NCI-H226 (cell line): ENCODE measurements around the gene LAS1L.
"Not testable (repeated sequence)": the region's sequence is repeated elsewhere in the genome, so short reads cannot be mapped to it uniquely, and the experiment has no call there.

ENCODE experiments used
- DNase-seq: peaks from one replicate; pipeline ENCODE4 v3.0.0-alpha.2; 2015

The LAS1L gene

DNA sequence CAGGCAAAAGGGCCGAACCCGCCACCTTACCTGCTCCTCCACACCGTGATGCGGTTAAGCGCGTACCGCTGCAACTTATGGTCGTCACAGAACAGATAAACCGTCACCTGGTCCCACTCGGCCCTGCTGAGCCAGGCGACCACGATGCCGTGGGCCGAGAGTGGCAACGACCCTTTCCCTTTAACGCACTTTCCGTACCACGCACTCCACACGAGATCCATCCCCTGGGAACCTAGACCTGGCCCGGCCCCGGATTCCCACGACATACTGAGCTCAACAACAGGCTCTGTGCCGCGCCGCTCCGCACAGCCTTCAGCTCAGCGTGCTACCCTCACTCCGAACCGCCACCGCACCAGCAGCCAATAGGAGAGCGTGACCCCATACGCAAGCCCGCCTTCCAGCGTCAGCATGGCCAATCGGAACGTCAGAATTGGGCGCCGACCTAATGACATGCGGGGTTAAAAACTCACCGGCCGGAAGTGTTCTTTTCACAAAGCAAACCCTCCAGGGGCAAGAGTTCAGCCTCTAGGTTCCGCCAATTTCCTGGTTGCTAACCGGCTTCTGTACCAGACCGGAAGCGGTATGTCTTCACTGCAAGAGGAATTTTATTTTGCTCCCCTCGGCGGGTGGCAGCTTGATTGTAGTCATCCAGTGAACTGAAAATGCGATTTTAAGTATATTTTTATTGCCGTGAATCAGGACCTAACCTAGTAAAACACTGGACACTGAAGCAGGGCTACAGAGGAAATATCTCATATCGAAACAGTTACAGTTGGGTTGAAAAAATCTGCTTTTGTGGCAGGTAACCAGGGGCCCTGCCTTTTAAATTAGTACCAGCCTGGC, at the start of gene LAS1L:
LAS1L (minus strand) TSS at position 338 of the 843 bp plus-strand sequence; CDS start at position 266, 72 bp downstream.
- DNase-seq, result peak; percentile 88

DNA sequence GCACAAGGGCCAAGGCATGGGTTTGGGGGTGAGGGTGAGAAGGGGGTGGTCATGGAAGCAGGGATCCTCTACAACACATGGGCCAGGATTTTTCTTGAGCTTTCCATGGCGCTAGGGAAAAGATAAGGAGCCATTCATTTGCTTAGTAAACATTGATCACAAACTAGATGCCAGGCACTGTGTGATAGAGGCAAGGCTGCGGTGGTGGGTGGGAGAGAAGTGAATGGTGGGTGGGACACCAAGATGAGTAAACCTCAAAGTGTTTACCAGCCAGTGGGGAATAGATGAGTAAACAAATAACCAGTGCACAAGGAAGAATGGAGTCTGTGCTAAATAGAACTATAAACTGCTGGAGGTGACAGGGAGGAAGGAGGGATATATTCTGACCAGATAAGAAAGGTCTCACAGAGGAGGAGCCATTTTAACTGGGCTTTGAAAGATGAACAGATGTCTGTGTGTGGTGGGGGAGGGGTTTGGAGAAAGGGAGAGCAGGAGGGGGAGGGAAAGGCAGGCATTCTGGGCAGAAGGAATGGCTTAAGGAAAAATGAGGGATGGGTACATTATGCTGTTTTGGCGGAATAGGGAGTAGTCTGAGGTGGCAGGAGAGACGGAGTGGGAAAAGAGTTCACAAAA, 48.0 kb upstream of the LAS1L start:
- DNase-seq, result no peak

DNA sequence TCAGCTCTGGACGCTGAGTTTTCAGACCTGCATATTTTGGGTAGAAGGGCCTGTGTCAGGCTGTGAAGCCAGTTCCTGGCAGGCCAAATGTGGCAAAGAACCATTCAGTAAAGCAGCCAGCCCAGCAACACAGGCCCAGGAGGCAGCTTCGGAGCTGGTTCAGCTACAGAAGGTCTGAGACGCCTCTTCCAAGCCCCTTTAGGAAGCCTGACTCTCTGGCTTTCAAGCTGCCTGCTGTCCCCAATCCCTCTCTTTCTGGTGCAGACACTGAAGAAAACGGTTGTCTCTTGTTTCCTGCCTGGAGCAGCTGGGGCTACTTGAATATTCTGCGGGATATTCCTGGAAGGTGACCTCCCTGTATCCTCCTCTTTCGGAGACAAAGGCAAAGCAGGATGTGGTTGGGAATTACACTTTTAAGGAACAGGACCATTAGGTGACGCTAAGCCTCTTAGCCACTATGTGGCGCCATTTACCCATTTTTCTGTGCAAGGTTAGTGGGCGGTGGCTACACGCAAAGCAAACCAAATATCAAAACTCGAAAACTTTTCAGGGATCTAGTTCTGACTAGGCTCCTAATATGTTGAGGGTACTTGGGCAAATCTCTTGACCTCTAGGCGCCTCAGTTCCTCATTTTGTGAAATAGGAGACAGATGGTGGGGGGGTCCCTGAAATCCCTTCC, 47.2 kb upstream of the LAS1L start:
- DNase-seq, result peak; percentile 35

DNA sequence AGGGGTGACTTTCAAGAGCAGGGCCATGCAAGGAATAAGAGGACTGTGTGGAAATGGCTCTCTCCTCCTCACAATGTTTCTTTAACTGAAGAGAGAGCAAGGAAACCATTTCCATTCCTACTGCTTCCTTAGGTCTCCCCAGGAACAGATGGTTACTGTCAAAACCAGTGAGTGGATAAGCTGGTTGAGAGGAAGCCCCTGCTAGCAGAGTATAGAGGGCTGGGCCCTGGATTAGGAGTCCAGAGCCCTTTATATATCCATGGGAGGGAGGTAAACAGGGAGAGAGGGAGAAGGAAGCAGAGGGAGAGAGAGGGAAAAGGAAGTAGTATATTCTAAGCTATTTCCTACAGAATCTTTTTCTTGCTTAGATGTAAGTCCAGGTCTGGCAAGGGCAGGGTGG, 43.8 kb upstream of the LAS1L start:
- no peak for DNase-seq

DNA sequence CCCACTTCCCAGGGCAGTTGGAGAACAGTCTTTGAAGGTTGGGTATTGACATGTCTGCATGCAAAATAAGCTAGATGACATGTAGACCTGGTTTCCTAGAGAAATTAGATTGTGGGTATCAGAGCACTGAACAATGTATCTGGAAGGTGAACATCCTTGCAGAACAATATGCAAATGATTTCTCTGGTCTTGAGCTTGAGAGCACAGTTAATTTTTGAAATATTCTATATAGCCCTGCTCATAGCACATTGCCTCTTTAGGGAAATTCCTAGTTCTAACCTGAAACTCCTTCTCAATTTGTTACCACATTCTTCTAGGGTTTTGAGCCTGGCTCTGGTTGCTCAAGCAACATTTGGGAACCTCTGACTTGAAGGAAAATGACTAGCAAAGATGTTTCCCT, 41.6 kb upstream of the LAS1L start:
- DNase-seq, result no peak

DNA sequence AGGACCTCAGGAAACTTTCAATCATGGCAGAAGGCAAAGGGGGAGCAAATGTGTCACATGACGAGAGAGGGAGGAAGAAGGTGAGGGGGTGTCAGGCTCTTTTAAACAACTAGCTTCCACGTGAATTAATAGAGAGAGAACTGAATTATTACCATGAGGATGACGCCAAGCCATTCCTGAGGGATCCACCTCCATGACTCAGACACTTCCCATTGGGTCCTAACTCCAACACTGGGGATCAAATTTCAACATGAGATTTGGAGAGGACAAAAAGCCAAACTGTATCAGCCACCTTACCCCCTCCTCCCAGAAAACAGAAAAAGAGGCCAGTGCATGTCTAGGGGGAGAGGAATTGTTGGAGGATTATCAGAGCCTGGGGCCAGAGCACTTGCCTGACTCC, 40.4 kb upstream of the LAS1L start:
- peak; percentile 32 for DNase-seq

DNA sequence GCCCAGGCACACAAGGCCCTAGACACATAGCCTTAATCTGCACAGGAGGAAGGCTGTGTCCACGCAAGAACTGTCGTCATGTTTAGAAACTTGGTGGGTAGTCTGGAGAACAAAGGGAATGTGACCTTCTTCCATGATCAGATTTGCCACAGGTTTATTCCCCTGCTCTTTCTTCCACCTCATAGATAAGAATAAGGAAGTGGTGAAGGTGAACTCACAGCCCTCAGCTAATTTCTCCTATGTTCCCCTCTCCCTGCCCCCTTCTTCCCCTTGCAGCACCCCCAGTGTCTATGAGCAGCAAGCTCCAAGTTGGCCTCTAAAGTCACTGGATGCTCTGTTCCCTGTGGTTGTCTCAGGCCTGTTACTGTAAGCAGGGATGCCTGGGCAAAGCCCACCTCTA, 39.8 kb upstream of the LAS1L start:
- no peak for DNase-seq

DNA sequence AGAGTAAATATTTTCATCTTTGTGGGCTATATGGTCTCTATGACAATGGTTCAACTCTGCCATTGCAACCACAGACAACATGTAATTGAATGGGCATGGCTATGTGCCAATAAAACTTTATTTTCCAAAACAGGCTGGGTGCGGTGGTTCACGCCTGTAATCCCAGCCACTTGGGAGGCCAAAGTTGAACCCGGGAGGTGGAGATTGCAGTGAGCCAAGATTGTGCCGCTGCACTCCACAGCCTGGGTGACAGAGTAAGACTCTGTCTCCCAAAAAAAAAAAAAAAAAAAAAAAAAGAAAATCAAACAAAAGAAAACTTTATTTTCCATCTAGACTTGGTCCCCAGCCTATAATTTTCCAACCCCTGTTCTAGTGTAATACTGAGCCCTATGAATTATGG, 38.4 kb upstream of the LAS1L start:
- no peak for DNase-seq

DNA sequence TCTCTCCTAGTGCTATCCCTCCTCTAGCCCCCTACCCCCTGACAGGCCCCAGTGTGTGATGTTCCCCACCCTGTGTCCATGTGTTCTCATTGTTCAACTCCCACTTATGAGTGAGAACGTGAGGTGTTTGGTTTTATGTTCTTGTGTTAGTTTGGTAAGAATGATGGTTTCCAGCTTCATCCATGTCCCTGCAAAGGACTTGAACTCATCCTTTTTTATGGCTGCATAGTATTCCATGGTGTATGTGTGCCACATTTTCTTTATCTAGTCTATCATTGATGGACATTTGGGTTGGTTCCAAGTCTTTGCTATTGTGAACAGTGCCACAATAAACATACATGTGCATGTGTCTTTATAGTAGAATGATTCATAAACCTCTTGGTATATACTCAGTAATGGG, 28.3 kb upstream of the LAS1L start:
- DNase-seq, result not testable (repeated sequence)

DNA sequence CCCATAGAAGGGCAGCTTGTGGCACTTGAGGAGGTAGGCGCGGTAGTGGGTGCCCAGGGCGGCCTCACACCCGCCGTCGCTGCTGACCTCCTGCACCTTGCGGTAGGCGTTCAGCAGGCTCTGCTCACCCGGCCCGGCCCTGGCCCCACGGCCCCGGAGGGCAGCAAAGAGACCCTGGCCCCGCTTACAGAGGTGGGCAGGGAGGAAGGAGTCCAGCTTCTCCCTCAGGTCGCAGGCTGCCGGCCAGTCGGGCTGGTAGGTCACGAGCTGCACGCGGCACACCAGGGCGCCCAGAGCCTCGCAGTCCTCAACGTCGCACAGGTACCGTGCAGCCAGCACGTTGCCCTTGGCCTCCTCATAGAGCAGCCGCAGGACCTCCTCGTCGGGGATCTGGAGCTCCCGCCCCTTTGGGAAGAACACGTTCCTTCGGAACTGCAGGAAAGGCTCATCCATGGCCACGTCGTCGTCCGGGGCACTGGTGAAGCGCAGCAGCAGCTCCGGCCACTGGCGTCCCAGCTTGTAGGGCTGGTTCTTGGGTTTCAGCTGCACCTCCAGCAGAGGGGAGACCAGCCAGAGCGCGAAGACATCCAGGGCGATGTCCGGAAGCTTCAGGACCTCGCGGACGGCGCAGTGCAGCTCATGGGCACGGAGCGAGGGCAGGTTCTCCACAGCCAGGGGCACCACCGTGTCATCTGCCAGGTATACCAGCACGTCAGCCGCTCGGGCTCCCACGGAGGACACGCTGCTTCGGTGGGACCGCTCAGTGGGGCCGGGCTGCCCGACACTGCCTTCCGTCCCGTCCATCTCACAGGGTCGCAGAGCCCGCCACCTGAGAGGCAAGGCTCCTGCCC, 17.1 kb upstream of the LAS1L start:
- no peak for DNase-seq

DNA sequence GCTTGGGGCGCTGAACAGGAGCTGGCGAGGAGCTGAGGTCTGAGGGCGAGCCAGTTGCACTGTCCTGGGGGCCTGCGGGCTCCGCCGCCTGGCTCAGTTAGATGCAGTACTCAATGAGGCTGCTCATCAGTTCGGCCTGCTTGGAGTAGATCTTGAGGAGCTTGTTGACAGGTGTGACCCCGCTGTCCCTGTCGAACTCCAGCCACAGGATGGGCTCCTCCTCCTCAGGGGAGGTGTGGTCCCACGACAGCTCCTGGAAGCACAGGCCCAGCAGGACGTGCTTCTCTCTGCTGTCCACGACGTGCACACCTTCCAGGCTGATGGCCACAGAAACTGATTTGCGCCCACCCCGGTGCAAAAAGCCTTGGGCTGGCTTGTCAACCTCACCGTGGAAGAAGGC, 16.5 kb upstream of the LAS1L start:
- DNase-seq, result no peak

DNA sequence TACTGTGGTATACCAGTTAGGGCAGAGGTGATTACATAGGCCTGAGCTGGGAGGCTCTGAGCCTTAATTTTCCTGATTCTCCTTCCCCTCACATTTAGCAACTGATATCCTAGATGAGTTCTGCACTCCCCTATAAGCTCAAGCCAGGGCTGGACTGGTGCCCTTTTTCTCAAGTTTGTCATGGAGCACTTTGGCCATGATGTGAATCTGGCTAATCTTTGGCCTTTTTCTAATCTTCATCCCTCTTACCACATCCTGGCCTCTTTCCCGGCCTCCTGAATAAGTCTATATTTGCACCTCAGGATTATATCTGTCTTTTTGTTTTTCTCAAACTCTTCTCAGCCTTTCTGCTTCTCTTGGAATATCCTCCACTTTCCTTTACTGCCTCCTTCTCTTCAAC, 10.9 kb upstream of the LAS1L start:
- DNase-seq, result no peak

DNA sequence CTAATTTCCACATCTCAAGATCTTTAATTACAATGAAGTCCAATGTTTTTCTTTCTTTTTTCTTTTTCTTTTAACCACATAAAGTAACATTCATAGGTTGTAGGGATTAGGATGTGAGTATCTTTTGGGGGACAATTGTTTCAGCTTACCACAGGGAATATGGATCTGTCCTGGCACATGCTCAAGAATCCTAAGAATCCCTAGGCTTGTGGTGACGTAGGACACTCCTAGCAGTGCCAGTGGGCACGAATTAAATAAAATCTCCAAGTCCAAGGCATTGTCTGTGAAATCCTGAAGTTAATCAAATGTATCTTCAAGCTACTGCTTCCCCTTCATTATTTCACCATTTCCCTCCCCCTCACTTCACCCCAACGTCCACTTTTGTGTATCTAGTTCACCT, 2.6 kb upstream of the LAS1L start:
- no peak for DNase-seq

DNA sequence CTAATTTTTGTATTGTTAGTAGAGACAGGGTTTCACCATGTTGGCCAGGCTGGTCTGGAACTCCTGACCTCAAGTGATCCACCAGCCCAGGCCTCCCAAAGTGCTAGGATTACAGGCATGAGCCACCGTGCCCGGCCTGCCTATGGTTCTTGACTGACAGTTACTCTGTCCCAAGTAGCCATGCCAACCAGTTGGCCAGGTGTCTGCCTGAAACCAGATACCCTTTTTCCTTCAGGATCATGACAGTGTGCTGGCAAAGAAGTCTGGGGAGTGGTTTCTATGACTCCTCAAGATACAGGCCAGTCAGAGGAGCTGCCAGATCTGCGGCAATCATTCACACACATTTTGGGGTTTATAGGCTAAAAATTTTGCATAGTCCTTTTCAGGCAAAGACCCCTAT, 1.7 kb upstream of the LAS1L start:
- DNase-seq, result no peak

DNA sequence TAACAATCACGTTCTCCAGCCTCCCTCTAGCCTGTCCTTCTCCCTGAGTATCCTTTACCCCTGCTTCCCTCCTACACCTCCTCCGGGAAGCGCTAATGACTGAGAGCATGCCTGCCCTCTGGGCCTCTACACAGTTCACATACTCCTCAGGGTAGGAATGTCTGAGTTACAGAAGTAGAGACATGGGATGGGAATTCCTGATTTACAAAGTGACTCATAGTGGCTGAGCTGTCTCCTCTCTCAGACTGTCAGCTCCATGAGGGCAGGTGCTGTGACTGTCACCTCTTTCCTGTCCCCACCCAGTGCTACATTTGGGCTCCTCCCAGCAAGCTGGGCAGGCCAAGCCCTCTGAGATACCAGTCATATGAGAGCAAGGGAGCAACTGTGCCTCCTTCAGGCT, 2.6 kb downstream of the LAS1L start:
- DNase-seq, result peak; percentile 5

DNA sequence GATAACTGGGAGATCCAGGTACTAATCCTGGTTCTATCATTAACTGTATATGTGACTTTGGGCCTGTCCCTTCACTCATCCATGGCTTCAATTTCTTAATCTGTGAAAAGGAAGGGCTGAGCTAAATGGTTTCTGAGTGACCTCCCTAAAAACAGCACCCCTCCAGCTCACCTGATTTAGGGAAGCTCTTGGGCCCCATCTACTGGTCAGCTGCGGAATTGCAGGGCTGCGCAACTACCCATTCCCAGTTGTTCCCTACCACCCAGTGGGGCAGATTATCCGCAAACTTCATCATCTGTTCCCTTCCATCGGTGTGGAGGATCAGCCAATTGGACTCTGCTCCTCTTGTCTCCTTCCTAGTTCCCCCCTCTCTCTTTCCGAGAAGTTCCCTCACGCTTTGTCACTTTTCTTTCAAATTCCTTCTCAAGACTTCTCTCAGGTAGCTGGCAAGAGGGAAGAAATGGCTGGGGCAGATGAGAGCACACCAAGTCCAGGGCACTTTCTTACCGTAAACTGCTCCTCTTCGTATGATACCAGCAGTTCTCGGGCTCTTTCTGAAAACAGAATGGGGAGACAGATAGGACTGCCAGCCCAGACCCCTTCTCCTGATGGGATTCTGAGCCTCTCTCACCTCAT, 5.8 kb downstream of the LAS1L start:
- DNase-seq, result no peak

DNA sequence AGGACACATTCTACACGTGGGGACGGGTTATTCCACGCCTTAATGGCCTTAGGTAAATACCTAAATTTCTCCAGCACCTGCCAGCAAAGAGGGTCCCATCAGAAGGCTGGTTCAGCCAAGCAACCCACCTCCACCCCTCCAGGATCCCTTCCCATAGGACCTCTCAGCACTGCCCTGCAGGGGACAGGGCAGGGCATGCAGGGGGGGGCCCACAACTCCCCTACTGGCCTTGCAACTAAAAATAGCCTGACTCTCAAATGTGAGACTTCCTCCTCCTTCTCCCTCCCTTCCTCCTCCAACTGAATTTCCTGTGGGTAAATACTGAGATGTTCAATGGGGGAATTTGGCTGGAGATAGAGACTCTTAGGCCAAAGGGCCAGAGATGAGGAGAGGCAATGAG, 6.3 kb downstream of the LAS1L start:
- DNase-seq, result no peak

DNA sequence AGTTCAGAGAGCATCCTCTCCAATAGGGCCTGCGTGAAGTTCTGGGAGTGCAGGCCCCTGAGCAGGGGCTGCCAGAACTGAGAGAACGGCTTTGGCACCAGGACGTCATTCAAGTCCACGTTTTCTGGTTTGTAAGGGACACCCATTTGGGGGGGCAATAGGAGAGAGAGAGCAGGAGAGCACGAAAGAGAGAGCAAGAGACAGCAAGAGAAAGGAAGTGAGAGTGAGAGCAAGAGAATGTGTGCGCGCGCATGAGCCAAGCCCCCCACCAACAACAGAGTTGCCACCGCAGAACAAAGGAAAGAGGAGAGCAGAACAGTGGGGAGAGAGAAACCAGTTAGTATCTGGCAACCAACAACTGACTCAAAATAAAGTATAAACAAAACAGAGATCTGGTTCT, 10.4 kb downstream of the LAS1L start:
- no peak for DNase-seq

DNA sequence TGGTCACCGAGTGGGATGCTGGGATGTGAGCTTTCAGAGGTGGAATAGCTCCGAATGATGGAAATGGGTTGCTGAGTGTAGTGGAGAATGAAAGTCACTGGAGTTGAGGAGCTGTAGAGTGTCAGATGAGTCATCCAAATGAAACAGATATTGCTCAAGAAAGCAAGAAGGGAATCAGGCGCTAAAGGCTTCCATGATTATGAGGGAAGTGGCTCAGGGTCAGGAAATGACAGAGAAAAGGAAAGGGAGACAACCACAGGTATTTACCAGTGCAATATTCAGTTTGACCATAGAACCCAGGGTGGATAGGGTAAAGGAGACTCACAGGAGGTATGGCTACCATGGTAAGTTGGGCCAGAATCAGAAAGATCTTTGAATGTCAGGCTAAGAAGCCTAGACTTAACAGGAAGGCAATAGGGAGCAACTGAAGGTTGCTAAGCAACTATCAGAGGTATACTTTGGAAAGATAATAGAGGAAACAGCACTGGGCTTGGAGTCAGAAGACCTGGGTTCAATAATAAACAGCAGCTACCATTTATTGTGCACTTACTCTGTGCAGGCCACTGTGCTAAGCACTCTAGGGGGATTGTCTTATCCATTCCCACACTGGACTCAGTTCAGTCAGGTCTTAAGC, 11.7 kb downstream of the LAS1L start:
- peak; percentile 67 for DNase-seq

DNA sequence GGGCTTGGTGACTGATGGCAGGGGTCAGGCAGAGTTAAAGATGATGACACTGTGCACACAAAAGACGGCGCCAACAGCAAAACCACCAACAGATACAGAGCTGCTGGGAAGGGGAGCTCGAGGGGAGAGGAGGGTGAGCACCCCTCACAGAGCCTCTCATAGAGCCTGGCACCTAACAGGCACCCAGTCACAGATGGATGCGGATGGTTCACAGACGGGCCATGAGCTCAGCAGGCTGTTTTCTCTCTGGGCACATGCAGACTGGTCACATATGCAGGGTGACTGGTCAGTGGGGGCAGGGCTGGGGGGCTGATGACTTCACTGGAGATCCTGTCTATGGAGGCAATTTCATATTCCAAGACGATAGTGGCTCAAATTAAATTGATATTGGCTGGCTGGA, 15.1 kb downstream of the LAS1L start:
- not testable (repeated sequence) for DNase-seq

DNA sequence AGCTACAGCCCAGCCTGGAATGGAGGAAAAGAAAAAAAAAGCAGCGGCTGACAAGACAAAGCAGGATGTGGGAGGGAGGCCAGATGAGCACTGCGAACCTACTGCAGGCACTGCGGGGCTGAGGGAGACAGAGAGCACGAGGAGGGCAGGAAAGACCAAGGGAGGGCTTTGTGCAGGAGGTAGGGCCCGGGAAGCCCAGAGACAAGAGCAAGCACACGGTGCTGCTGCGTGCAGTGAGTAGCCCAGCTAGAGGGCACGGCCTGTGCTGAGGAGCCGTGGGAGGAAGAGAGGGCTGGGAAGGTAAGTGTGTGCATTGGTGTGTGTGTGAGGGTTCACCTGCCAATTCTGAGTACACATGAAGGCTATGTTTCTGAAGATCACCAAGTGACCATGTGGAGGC, 15.6 kb downstream of the LAS1L start:
- not testable (repeated sequence) for DNase-seq

DNA sequence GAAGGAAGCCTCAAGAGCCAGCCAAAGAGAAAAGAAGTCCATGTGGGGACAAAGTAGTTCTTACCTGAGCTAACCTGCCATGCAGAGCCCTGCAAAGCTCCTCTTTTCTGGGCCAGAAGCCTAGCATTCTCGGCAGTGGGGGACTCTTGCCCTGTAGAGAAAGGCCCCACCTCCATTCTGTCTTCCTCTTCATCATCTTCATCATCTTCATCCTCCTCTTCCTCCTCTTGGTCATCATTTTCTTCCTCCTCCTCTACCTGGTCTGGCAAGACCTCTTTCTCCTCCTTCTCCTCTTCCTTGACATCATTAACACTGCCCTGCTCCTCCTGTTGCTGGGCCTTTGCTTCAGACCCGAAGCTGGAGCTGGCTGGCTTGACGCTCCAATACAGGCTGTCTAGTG, 16.7 kb downstream of the LAS1L start:
- DNase-seq, result no peak
